ENCODE measurements around the gene DLG4.

Gene DLG4

GRCh38 chr17:7251661-7252175 is 32.1 kb upstream of the DLG4 start, which contains the start of gene CTDNEP1:
TSS of gene CTDNEP1 (minus strand) at chr17:7251734. CDS start at chr17:7251296, 438 bp downstream.
- Histone ChIP-seq H3K9me3 (replicated peaks in 1 of 2; ENCODE audit: control insufficient read depth in 2 of 2, insufficient read depth in 1 of 2, low read depth in 1 of 2, low read length in 2 of 2) (no peaks in the 10 kb centered on the region), H3K18ac (ENCODE audit: low read length) (peak within 1 kb of the TSS; percentile 99), H3K4me1 (ENCODE audit: control insufficient read depth in 2 of 2, insufficient read depth in 1 of 2, low read depth in 1 of 2, low read length in 2 of 2) (peaks cover 11 to 13% of the 10 kb centered on the region in 2 donors), H3K14ac (ENCODE audit: low read length) (no peak within 1 kb of the TSS), H3K9ac (ENCODE audit: low read depth, low read length, poor library complexity) (peak within 1 kb of the TSS; percentile 97), H2BK5ac (ENCODE audit: low read length) (peak within 1 kb of the TSS; percentile 90), H3K4ac (ENCODE audit: low read length) (no peak within 1 kb of the TSS), H3K79me1 (ENCODE audit: low read depth, low read length) (peaks cover 17% of the 10 kb centered on the region), H3K27ac (replicated peaks; ENCODE audit: low read length) (peak within 1 kb of the TSS; percentile 99), H2AFZ (ENCODE audit: low read length) (peak within 1 kb of the TSS; percentile 90), H3K4me2 (ENCODE audit: insufficient read depth, low read length, poor library complexity, severe bottlenecking) (peak within 1 kb of the TSS; percentile 92), H2BK15ac (ENCODE audit: low read length) (peak within 1 kb of the TSS; percentile 3), H2AK5ac (ENCODE audit: low read depth, low read length) (peak within 1 kb of the TSS; percentile 4), H3K23ac (ENCODE audit: low read depth, low read length, poor library complexity) (peak within 1 kb of the TSS; percentile 94), H4K91ac (ENCODE audit: low read depth, low read length, poor library complexity) (no peak within 1 kb of the TSS), H3K4me3 (ENCODE audit: low read length in 2 of 2) (peak within 1 kb of the TSS; percentile 64 to 85), H2BK12ac (ENCODE audit: low read length) (no peak within 1 kb of the TSS), H2BK120ac (ENCODE audit: low read depth, low read length) (no peak within 1 kb of the TSS), H3K27me3 (ENCODE audit: control insufficient read depth in 3 of 3, insufficient read depth in 3 of 3, low read depth in 1 of 3, low read length in 3 of 3) (no peaks in the 10 kb centered on the region), H4K8ac (ENCODE audit: low read depth, low read length) (no peak within 1 kb of the TSS), H3K36me3 (replicated peaks in 1 of 2; ENCODE audit: control insufficient read depth in 2 of 2, insufficient read depth in 2 of 2, low read length in 2 of 2) (peaks cover 14 to 52% of the 10 kb centered on the region in 2 donors)
- DNase-seq (ENCODE audit: low spot score) = no peak
- WGBS, 2 donors (ENCODE audit: extremely low coverage in 2 of 2, insufficient read length in 2 of 2, insufficient replicate concordance in 1 of 2) = no CpG with 5 or more reads among the region's 41 CpGs

GRCh38 chr17:7250695-7251627 is 31.3 kb upstream of the DLG4 start:
- no peaks in the 10 kb centered on the region for H3K9me3 ChIP-seq (replicated peaks in 1 of 2; ENCODE audit: control insufficient read depth in 2 of 2, insufficient read depth in 1 of 2, low read depth in 1 of 2, low read length in 2 of 2)
- peak overlapping the region; percentile 90 for H2AFZ ChIP-seq (ENCODE audit: low read length)
- peak overlapping the region; percentile 37 for H3K23ac ChIP-seq (ENCODE audit: low read depth, low read length, poor library complexity)
- H3K27ac ChIP-seq (replicated peaks; ENCODE audit: low read length) = peak overlapping the region; percentile 99
- peak overlapping the region; percentile 64 to 85 for H3K4me3 ChIP-seq (ENCODE audit: low read length in 2 of 2)
- peaks cover 15% of the 10 kb centered on the region for H3K79me1 ChIP-seq (ENCODE audit: low read depth, low read length)
- peak overlapping the region; percentile 90 for H2BK5ac ChIP-seq (ENCODE audit: low read length)
- no peak for DNase-seq (ENCODE audit: low spot score)
- H3K4me2 ChIP-seq (ENCODE audit: insufficient read depth, low read length, poor library complexity, severe bottlenecking) = peak overlapping the region; percentile 92
- H3K14ac ChIP-seq (ENCODE audit: low read length) = no peak overlapping the region
- no peak overlapping the region for H2BK12ac ChIP-seq (ENCODE audit: low read length)
- WGBS, 2 donors (ENCODE audit: extremely low coverage in 2 of 2, insufficient read length in 2 of 2, insufficient replicate concordance in 1 of 2) = no CpG with 5 or more reads among the region's 55 CpGs
- H4K8ac ChIP-seq (ENCODE audit: low read depth, low read length) = no peak overlapping the region
- H2AK5ac ChIP-seq (ENCODE audit: low read depth, low read length) = no peak overlapping the region
- H3K9ac ChIP-seq (ENCODE audit: low read depth, low read length, poor library complexity) = peak overlapping the region; percentile 97
- no peak overlapping the region for H3K4ac ChIP-seq (ENCODE audit: low read length)
- H3K27me3 ChIP-seq (ENCODE audit: control insufficient read depth in 3 of 3, insufficient read depth in 3 of 3, low read depth in 1 of 3, low read length in 3 of 3) = no peaks in the 10 kb centered on the region
- H3K18ac ChIP-seq (ENCODE audit: low read length) = peak overlapping the region; percentile 93
- peaks cover 11 to 13% of the 10 kb centered on the region in 2 donors for H3K4me1 ChIP-seq (ENCODE audit: control insufficient read depth in 2 of 2, insufficient read depth in 1 of 2, low read depth in 1 of 2, low read length in 2 of 2)
- no peak overlapping the region for H4K91ac ChIP-seq (ENCODE audit: low read depth, low read length, poor library complexity)
- peaks cover 16 to 52% of the 10 kb centered on the region in 2 donors for H3K36me3 ChIP-seq (replicated peaks in 1 of 2; ENCODE audit: control insufficient read depth in 2 of 2, insufficient read depth in 2 of 2, low read length in 2 of 2)
- no peak overlapping the region for H2BK120ac ChIP-seq (ENCODE audit: low read depth, low read length)
- H2BK15ac ChIP-seq (ENCODE audit: low read length) = no peak overlapping the region

DNA sequence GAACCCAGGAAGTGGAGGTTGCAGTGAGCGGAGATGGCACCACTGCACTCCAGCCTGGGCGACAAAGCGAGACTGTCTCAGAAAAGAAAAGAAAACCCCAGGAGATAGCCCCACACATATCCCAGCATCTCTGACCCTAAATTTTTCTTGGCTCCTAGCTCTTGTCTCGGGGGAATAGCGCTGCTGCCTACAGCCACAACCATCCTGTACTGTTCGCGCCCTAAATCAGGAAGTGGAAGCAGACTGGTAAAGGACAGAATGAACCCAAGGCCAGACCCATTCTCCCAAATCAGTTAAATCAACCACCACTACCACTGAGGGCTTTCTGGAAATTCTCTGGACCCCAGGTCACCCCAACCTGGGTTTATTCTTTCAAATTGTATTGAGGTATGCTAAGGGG is 30.2 kb upstream of the DLG4 start:
- Histone ChIP-seq H3K9ac (ENCODE audit: low read depth, low read length, poor library complexity) (no peak overlapping the region), H3K4ac (ENCODE audit: low read length) (no peak overlapping the region), H2BK15ac (ENCODE audit: low read length) (no peak overlapping the region), H2BK120ac (ENCODE audit: low read depth, low read length) (no peak overlapping the region), H3K4me2 (ENCODE audit: insufficient read depth, low read length, poor library complexity, severe bottlenecking) (peak overlapping the region; percentile 92), H3K79me1 (ENCODE audit: low read depth, low read length) (peaks cover 15% of the 10 kb centered on the region), H4K91ac (ENCODE audit: low read depth, low read length, poor library complexity) (no peak overlapping the region), H2AFZ (ENCODE audit: low read length) (no peak overlapping the region), H3K14ac (ENCODE audit: low read length) (no peak overlapping the region), H3K36me3 (replicated peaks in 1 of 2; ENCODE audit: control insufficient read depth in 2 of 2, insufficient read depth in 2 of 2, low read length in 2 of 2) (peaks cover 17 to 48% of the 10 kb centered on the region in 2 donors), H2BK12ac (ENCODE audit: low read length) (no peak overlapping the region), H2AK5ac (ENCODE audit: low read depth, low read length) (no peak overlapping the region), H2BK5ac (ENCODE audit: low read length) (no peak overlapping the region), H3K4me1 (ENCODE audit: control insufficient read depth in 2 of 2, insufficient read depth in 1 of 2, low read depth in 1 of 2, low read length in 2 of 2) (peaks cover 11 to 13% of the 10 kb centered on the region in 2 donors), H3K27ac (replicated peaks; ENCODE audit: low read length) (no peak overlapping the region), H3K23ac (ENCODE audit: low read depth, low read length, poor library complexity) (no peak overlapping the region), H3K27me3 (ENCODE audit: control insufficient read depth in 3 of 3, insufficient read depth in 3 of 3, low read depth in 1 of 3, low read length in 3 of 3) (no peaks in the 10 kb centered on the region), H3K4me3 (ENCODE audit: low read length in 2 of 2) (peak overlapping the region in 1 of 2 donors; percentile 64), H4K8ac (ENCODE audit: low read depth, low read length) (no peak overlapping the region), H3K9me3 (replicated peaks in 1 of 2; ENCODE audit: control insufficient read depth in 2 of 2, insufficient read depth in 1 of 2, low read depth in 1 of 2, low read length in 2 of 2) (no peaks in the 10 kb centered on the region), H3K18ac (ENCODE audit: low read length) (no peak overlapping the region)
- DNase-seq (ENCODE audit: low spot score) = no peak
- WGBS, 2 donors (ENCODE audit: extremely low coverage in 2 of 2, insufficient read length in 2 of 2, insufficient replicate concordance in 1 of 2) = no CpG with 5 or more reads among the region's 7 CpGs

DNA sequence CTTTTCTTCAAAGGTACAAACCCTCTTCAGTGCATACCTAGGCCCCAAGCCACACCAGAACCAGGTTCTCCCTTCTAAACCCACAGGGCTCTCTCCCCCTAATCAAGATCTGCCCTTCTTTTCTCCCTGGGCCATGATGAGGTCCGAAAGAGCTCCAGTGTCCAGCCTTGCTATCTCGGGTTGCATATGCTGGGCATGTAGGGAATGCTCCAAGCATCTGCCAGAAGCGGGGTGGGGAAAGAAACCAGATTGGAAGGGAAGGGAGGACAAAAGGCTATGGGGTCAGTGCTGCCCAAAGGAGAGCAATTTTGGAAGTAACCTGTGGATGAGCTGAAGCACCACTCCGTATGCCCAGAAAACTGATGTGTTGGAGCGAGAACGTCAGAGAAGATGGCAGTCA is 29.6 kb upstream of the DLG4 start:
- H3K4me1 ChIP-seq (ENCODE audit: control insufficient read depth in 2 of 2, insufficient read depth in 1 of 2, low read depth in 1 of 2, low read length in 2 of 2) = peaks cover 11 to 13% of the 10 kb centered on the region in 2 donors
- H2BK5ac ChIP-seq (ENCODE audit: low read length) = no peak overlapping the region
- H3K36me3 ChIP-seq (replicated peaks in 1 of 2; ENCODE audit: control insufficient read depth in 2 of 2, insufficient read depth in 2 of 2, low read length in 2 of 2) = peaks cover 19 to 48% of the 10 kb centered on the region in 2 donors
- H2BK12ac ChIP-seq (ENCODE audit: low read length) = no peak overlapping the region
- H3K4ac ChIP-seq (ENCODE audit: low read length) = no peak overlapping the region
- no peak for DNase-seq (ENCODE audit: low spot score)
- no peak overlapping the region for H4K91ac ChIP-seq (ENCODE audit: low read depth, low read length, poor library complexity)
- no CpG with 5 or more reads among the region's 6 CpGs for WGBS, 2 donors (ENCODE audit: extremely low coverage in 2 of 2, insufficient read length in 2 of 2, insufficient replicate concordance in 1 of 2)
- no peak overlapping the region for H3K18ac ChIP-seq (ENCODE audit: low read length)
- H2AK5ac ChIP-seq (ENCODE audit: low read depth, low read length) = no peak overlapping the region
- H3K4me2 ChIP-seq (ENCODE audit: insufficient read depth, low read length, poor library complexity, severe bottlenecking) = no peak overlapping the region
- H3K4me3 ChIP-seq (ENCODE audit: low read length in 2 of 2) = peak overlapping the region; percentile 0 to 1
- no peak overlapping the region for H2BK120ac ChIP-seq (ENCODE audit: low read depth, low read length)
- no peak overlapping the region for H3K9ac ChIP-seq (ENCODE audit: low read depth, low read length, poor library complexity)
- H3K27me3 ChIP-seq (ENCODE audit: control insufficient read depth in 3 of 3, insufficient read depth in 3 of 3, low read depth in 1 of 3, low read length in 3 of 3) = no peaks in the 10 kb centered on the region
- H3K23ac ChIP-seq (ENCODE audit: low read depth, low read length, poor library complexity) = no peak overlapping the region
- H2AFZ ChIP-seq (ENCODE audit: low read length) = no peak overlapping the region
- H3K27ac ChIP-seq (replicated peaks; ENCODE audit: low read length) = no peak overlapping the region
- H3K79me1 ChIP-seq (ENCODE audit: low read depth, low read length) = peaks cover 15% of the 10 kb centered on the region
- H4K8ac ChIP-seq (ENCODE audit: low read depth, low read length) = no peak overlapping the region
- no peaks in the 10 kb centered on the region for H3K9me3 ChIP-seq (replicated peaks in 1 of 2; ENCODE audit: control insufficient read depth in 2 of 2, insufficient read depth in 1 of 2, low read depth in 1 of 2, low read length in 2 of 2)
- no peak overlapping the region for H2BK15ac ChIP-seq (ENCODE audit: low read length)
- no peak overlapping the region for H3K14ac ChIP-seq (ENCODE audit: low read length)
